HepG2 (cell line): ENCODE data around the gene LRRC45. TPM values are rescaled to one million over a fixed set of nuclear protein-coding genes. Genes with fewer than 3 reads are reported as not detected.

Experiments used
- ATF3 ChIP-seq: sonication (generic); formaldehyde crosslinking; IDR thresholded peaks from 2 replicates; pipeline ENCODE4 v1.4.0; 2020; ENCODE audit warnings: missing genetic modification reagents
- CBFB ChIP-seq: sonication (generic); formaldehyde crosslinking; IDR thresholded peaks from 2 replicates; pipeline ENCODE4 v1.4.0; 2020; ENCODE audit warnings: missing genetic modification reagents
- DR1 ChIP-seq: sonication (generic); formaldehyde crosslinking; IDR thresholded peaks from 2 replicates; pipeline ENCODE4 v1.8.0; 2021; ENCODE audit warnings: mild to moderate bottlenecking, missing genetic modification reagents, inconsistent platforms
- ETS1 ChIP-seq: sonication (generic); formaldehyde crosslinking; IDR thresholded peaks from 2 replicates; pipeline ENCODE4 v1.4.0; 2020; ENCODE audit warnings: missing genetic modification reagents
- JARID2 ChIP-seq: sonication (generic); formaldehyde crosslinking; IDR thresholded peaks from 2 replicates; pipeline ENCODE4 v1.8.1; 2023; ENCODE audit warnings: missing genetic modification reagents, inconsistent platforms; ENCODE audit not compliant: insufficient replicate concordance
- KLF12 ChIP-seq: sonication (generic); formaldehyde crosslinking; IDR thresholded peaks from 2 replicates; pipeline ENCODE4 v1.4.0; 2020; ENCODE audit warnings: missing genetic modification reagents, borderline replicate concordance
- KMT2B ChIP-seq: IDR thresholded peaks from 2 replicates; pipeline ENCODE4 v1.6.1; 2016; ENCODE audit warnings: missing genetic modification reagents, missing compliant biosample characterization
- MATR3 ChIP-seq: sonication (generic); formaldehyde crosslinking; IDR thresholded peaks from 2 replicates; pipeline ENCODE4 v1.4.0; 2020; ENCODE audit warnings: missing genetic modification reagents
- MYNN ChIP-seq: sonication (generic); formaldehyde crosslinking; IDR thresholded peaks from 2 replicates; pipeline ENCODE4 v1.4.0; 2020; ENCODE audit warnings: mild to moderate bottlenecking, low read depth, missing genetic modification reagents
- NR3C1 ChIP-seq: sonication (generic); formaldehyde crosslinking; IDR thresholded peaks from 2 replicates; pipeline ENCODE4 v1.4.0; 2020; ENCODE audit warnings: missing genetic modification reagents
- PATZ1 ChIP-seq: sonication (generic); formaldehyde crosslinking; IDR thresholded peaks from 2 replicates; pipeline ENCODE4 v1.4.0; 2020; ENCODE audit warnings: missing genetic modification reagents
- SKIL ChIP-seq: sonication (generic); formaldehyde crosslinking; IDR thresholded peaks from 2 replicates; pipeline ENCODE4 v1.8.0; 2022; ENCODE audit warnings: missing genetic modification reagents, mild to moderate bottlenecking, moderate library complexity, borderline replicate concordance
- THAP9 ChIP-seq: sonication (generic); formaldehyde crosslinking; IDR thresholded peaks from 2 replicates; pipeline ENCODE4; 2020; ENCODE audit warnings: missing genetic modification reagents, mild to moderate bottlenecking, borderline replicate concordance
- ZFP37 ChIP-seq: sonication (generic); formaldehyde crosslinking; IDR thresholded peaks from 2 replicates; pipeline ENCODE4 v1.4.0; 2020; ENCODE audit warnings: missing genetic modification reagents, borderline replicate concordance
- ZNF207 ChIP-seq: fragments of 450-650 bp; IDR thresholded peaks from 2 replicates; pipeline ENCODE4 v1.6.1; 2016; ENCODE audit warnings: antibody characterized with exemption, borderline replicate concordance
- ZNF34 ChIP-seq: sonication (generic); formaldehyde crosslinking; IDR thresholded peaks from 2 replicates; pipeline ENCODE4 v1.4.0; 2020; ENCODE audit warnings: mild to moderate bottlenecking, missing genetic modification reagents, borderline replicate concordance
- ZNF383 ChIP-seq: sonication (generic); formaldehyde crosslinking; IDR thresholded peaks from 2 replicates; pipeline ENCODE4 v1.4.0; 2020; ENCODE audit warnings: missing genetic modification reagents, mild to moderate bottlenecking, borderline replicate concordance
- ZNF44 ChIP-seq: sonication (generic); formaldehyde crosslinking; IDR thresholded peaks from 2 replicates; pipeline ENCODE4 v1.5.1; 2020; ENCODE audit warnings: mild to moderate bottlenecking, missing genetic modification reagents
- ZSCAN9 ChIP-seq: IDR thresholded peaks from 2 replicates; pipeline ENCODE4 v1.6.1; 2016; ENCODE audit warnings: borderline replicate concordance
- polyA plus RNA-seq, 8 experiments: library from polyadenylated mRNA; depleted of rRNA in 3 of 8; stranded (reverse) in 7 of 8; unstranded in 1 of 8; fragments of >200 nt; fragmentation: Illumina TruSeq in 4 of 8; extraction: Trizol in 4 of 8; gene quantifications; 2 replicates each; pipeline versions ENCODE4 v1.2.1 to v1.2.3, GENCODE V29; 2011 to 2016; ENCODE audit warnings: low read depth in 4 of 8, missing spikeins in 1 of 8, mixed read lengths in 1 of 8; ENCODE audit not compliant: insufficient read depth in 1 of 8
- total RNA-seq, 5 experiments: library from RNA; depleted of rRNA; stranded (reverse); fragments of >200 nt; fragmentation: Illumina TruSeq; extraction: Trizol; gene quantifications; 2 replicates each; pipeline ENCODE4 v1.2.3, GENCODE V29; 2016; ENCODE audit warnings: low read depth in 1 of 5

The LRRC45 gene
- total and polyA plus RNA-seq, 2 of the 13 experiments (the other 11 are each of a cell fraction or from before 2014, with no cell fraction given): 11.6 to 48.1 TPM

- 0 out of 2 replicates have a peak, but pooled peaks have one; percentile 7 for TF ChIP-seq THAP9 (CRISPR knock-in tag)
- peak; percentile 58 for TF ChIP-seq PATZ1
- TF ChIP-seq KMT2B: no peak
- no peak for TF ChIP-seq JARID2
- TF ChIP-seq ZNF44 (CRISPR knock-in tag): peak; percentile 69; the same call in 1 of the 2 replicates
- TF ChIP-seq ZNF34 (CRISPR knock-in tag): no peak
- TF ChIP-seq ZNF207: no peak
- TF ChIP-seq NR3C1 (CRISPR knock-in tag): no peak
- 0 out of 2 replicates have a peak, but pooled peaks have one; percentile 23 for TF ChIP-seq ZFP37 (CRISPR knock-in tag)
- TF ChIP-seq DR1: no peak
- TF ChIP-seq ZSCAN9 (CRISPR knock-in tag): peak; percentile 32; the same call in 1 of the 2 replicates
- no peak for TF ChIP-seq ATF3 (CRISPR knock-in tag)
- TF ChIP-seq ZNF383 (CRISPR knock-in tag): no peak
- TF ChIP-seq ETS1 (CRISPR knock-in tag): no peak
- TF ChIP-seq KLF12: no peak
- no peak for TF ChIP-seq MATR3 (CRISPR knock-in tag)
- TF ChIP-seq MYNN (CRISPR knock-in tag): no peak
- TF ChIP-seq CBFB (CRISPR knock-in tag): 0 out of 2 replicates have a peak, but pooled peaks have one; percentile 17
- no peak for TF ChIP-seq SKIL (CRISPR knock-in tag)
Measured at GRCh38 chr17:82019690-82020571, 3.2 kb upstream of the LRRC45 start (continued).
